ENCODE data around the gene LRRC46.

DNA sequence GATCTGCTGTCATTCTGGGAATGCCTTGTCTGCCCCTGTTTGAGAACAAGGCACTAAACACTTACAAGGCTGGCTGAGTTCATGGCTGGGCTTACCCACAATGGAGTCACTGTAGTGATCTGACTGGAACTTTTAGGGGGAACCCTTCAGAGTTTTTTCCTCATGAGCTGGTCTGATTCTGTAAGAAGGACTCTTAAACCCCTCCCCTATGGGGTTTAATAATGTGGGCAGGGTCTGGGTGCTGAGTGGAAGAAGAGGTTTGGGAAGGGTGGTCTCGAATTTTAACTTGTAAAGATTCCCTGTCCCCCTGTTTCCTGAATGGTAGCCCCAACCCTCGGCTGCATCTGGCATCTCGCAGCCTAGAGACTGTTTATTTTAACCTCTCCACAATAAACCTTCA is 40.4 kb upstream of the LRRC46 start:
- TF ChIP-seq, protein P1, sequence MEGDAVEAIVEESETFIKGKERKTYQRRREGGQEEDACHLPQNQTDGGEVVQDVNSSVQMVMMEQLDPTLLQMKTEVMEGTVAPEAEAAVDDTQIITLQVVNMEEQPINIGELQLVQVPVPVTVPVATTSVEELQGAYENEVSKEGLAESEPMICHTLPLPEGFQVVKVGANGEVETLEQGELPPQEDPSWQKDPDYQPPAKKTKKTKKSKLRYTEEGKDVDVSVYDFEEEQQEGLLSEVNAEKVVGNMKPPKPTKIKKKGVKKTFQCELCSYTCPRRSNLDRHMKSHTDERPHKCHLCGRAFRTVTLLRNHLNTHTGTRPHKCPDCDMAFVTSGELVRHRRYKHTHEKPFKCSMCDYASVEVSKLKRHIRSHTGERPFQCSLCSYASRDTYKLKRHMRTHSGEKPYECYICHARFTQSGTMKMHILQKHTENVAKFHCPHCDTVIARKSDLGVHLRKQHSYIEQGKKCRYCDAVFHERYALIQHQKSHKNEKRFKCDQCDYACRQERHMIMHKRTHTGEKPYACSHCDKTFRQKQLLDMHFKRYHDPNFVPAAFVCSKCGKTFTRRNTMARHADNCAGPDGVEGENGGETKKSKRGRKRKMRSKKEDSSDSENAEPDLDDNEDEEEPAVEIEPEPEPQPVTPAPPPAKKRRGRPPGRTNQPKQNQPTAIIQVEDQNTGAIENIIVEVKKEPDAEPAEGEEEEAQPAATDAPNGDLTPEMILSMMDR (IDR thresholded peaks at IDR 0.05) = no peak
- no peak for TF ChIP-seq POLR2A (IDR thresholded peaks at IDR 0.05)
